Right lobe of liver (tissue), 4 donors: ENCODE data around the gene MAP4K4.

Source experiments
- POLR2A ChIP-seq: fragments of 450-650 bp; IDR thresholded peaks from one replicate; pipeline ENCODE4 v1.6.1; 2017; ENCODE audit warnings: antibody characterized with exemption, mild to moderate bottlenecking
- TF ChIP-seq, protein P1 (sequence below), 4 donors: fragments of 200-600 bp in 3 of 4; fragments of 450-650 bp in 1 of 4; IDR thresholded peaks; one replicate each; pipeline versions ENCODE4 v1.5.1 to v1.8.0; 2016 to 2022; ENCODE audit warnings: antibody characterized with exemption in 4 of 4, mild to moderate bottlenecking in 2 of 4
- donor health status: DM: no; HTN: no; CAD: no.
- donor health status: DM: no; HTN: no; CAD: no.
- donor health status: DM: no; HTN: yes; CAD: no.

DNA sequence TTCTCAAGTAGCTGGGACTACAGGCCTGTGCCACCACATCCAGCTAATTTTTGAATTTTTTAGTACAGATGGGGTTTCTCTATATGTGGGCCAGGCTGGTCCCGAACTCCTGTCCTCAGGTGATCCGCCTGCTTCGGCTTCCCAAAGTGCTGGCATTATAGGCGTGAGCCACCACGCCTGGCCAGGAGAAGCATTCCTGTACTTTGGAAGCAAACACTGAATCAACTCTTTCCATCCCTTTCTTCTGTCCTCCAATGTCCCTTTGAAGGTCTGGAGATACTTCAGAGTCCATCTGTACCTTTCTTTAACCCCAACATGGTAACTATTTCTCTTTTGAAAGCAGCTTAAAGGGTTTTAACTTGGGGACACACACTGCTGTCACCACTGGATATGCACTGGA, 23.6 kb upstream of the MAP4K4 start:
- TF ChIP-seq, protein P1, sequence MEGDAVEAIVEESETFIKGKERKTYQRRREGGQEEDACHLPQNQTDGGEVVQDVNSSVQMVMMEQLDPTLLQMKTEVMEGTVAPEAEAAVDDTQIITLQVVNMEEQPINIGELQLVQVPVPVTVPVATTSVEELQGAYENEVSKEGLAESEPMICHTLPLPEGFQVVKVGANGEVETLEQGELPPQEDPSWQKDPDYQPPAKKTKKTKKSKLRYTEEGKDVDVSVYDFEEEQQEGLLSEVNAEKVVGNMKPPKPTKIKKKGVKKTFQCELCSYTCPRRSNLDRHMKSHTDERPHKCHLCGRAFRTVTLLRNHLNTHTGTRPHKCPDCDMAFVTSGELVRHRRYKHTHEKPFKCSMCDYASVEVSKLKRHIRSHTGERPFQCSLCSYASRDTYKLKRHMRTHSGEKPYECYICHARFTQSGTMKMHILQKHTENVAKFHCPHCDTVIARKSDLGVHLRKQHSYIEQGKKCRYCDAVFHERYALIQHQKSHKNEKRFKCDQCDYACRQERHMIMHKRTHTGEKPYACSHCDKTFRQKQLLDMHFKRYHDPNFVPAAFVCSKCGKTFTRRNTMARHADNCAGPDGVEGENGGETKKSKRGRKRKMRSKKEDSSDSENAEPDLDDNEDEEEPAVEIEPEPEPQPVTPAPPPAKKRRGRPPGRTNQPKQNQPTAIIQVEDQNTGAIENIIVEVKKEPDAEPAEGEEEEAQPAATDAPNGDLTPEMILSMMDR (IDR thresholded peaks at IDR 0.05): no peak
- TF ChIP-seq POLR2A: no peak
